Astrocyte of the spinal cord (primary cell): Measurements from ENCODE around the gene HSPG2.

Source experiments
- DNase-seq: peaks from one replicate; pipeline ENCODE4 v3.0.0; 2011; ENCODE audit warnings: low read depth, low spot score
- H3K4me3 ChIP-seq: 2 replicates; pipeline ENCODE4 v1.5.1; 2011; ENCODE audit warnings: low read depth, mild to moderate bottlenecking, low read length, moderate library complexity
- in situ Hi-C: cut with HindIII; loops from 2 replicates; pipeline ENCODE4 v1.10.0; 2017; ENCODE audit warnings: low sequenced_read_pairs
- TF ChIP-seq, protein P1 (sequence below): IDR thresholded peaks from 2 replicates; pipeline ENCODE4 v1.5.1; 2012; ENCODE audit warnings: low read depth, mild to moderate bottlenecking, low read length, inconsistent platforms

HSPG2 gene

DNA sequence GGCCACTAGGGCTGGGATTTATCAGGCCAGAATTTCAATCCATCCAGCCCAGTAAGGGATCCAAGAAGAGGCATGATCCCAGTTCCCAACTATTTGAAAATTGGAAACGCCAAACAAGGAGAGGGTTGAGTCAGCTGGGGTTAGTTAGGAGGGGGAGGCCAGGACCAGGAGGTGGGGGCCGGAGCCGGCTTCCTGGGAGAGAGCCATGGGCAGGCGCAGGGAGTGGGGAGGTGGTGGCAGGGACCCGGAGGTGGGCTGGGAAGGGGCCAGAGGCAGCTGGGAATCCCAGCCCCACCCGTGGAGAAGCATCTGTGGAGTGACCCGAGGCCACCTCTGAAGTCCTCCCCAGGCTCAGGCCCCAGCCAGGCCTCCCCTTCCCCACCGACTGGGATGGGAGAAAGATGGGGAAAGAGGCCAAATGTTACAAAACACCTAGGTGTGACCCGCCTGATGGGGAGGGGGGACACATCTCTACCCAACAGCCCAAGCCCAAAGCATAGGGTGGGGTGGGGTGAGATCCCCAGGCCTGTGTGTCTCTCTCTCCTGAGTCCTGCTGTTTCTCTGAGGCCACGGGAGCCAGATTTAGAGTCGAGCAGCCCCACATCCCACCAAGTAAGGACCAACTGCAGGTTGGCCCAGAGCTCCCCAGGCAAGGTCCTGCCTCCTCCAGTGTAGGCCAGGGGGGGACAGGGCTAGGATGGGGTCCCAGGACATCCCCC lies 10.1 kb downstream of the HSPG2 start:
- H3K4me3 ChIP-seq, result no peak overlapping the region
- in situ Hi-C loops, result no loop called here
- DNase-seq, result no peak
- TF ChIP-seq, protein P1, sequence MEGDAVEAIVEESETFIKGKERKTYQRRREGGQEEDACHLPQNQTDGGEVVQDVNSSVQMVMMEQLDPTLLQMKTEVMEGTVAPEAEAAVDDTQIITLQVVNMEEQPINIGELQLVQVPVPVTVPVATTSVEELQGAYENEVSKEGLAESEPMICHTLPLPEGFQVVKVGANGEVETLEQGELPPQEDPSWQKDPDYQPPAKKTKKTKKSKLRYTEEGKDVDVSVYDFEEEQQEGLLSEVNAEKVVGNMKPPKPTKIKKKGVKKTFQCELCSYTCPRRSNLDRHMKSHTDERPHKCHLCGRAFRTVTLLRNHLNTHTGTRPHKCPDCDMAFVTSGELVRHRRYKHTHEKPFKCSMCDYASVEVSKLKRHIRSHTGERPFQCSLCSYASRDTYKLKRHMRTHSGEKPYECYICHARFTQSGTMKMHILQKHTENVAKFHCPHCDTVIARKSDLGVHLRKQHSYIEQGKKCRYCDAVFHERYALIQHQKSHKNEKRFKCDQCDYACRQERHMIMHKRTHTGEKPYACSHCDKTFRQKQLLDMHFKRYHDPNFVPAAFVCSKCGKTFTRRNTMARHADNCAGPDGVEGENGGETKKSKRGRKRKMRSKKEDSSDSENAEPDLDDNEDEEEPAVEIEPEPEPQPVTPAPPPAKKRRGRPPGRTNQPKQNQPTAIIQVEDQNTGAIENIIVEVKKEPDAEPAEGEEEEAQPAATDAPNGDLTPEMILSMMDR, result no peak

DNA sequence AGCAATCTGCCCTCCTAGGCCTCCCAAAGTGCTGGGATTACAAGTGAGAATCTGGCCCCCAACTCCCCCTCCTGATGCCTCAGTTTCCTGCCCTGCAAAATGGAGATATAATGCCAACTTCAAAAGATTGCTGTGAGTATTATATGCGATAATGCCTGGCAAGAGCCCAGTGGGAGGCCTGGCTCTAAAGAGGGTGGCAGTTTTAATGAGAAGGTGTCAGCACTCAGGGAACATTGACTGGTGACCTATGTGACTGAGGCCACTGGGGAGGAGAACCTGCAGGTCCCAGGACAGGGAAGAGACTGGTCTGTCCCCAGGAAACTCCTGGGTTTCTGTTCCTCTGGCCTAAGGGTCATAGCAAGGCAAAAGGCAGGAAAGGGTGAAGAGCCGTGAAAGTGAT lies 11.0 kb downstream of the HSPG2 start:
- no peak overlapping the region for H3K4me3 ChIP-seq
- DNase-seq, result no peak
- TF ChIP-seq, protein P1, result no peak
- in situ Hi-C loops, result no loop called here

DNA sequence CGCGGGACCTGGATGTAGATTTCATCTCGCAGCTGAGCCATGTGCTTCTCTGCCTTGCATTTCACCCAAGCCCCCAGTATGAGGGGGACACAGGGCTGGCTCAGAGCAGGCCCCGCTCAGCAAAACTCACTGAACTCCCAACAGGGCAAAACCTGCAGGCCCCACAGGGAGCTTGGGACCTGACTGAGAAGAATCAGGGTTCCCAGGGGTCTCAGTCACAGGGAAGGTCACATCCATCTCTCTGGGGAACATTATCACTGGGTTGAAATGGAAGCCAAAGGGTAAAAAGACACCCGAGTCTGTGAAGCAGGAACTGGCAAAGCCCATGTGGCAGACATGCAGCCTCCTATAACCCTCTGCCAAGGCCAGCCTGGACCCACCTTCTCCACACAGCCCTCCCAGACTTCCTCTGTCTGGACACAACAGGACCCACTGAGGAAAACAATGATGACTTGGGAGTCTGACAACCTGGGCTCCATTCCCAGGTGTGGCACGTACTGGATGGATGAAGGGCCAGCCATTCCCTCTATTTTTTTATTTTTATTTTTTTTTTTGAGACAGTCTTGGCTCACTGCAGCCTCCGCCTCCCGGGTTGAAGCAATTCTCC lies 11.7 kb downstream of the HSPG2 start:
- in situ Hi-C loops, result no loop called here
- H3K4me3 ChIP-seq, result no peak overlapping the region
- TF ChIP-seq, protein P1, result no peak

DNA sequence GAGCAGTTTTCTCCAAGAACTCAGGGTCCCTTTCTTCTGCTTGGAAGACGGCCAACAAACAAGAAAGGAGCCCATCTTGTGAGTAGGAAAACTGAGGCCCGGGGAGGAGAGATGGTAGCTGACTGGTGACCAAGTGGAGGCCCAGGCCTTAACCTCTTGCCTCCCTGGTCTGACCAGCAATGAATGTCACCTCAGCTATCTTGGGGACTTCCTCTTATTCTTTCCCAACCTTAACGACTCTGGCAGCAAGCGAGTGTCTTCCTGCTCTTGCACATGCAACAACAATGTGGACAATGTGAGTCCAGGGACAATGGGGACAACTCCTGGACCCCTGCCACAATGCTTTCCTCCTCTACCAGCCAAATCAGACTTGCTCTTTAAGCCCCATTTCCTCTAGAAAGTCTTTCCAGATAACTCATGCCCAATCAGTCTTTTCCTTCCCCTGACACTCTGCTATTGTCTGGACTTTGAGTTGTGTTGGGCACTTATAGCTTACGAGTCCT lies 12.6 kb downstream of the HSPG2 start:
- TF ChIP-seq, protein P1, result no peak
- no peak overlapping the region for H3K4me3 ChIP-seq
- no peak for DNase-seq
- in situ Hi-C loops, result no loop called here

More for the DNA sequence above, 11.7 kb downstream of the HSPG2 start:
- no peak for DNase-seq

DNA sequence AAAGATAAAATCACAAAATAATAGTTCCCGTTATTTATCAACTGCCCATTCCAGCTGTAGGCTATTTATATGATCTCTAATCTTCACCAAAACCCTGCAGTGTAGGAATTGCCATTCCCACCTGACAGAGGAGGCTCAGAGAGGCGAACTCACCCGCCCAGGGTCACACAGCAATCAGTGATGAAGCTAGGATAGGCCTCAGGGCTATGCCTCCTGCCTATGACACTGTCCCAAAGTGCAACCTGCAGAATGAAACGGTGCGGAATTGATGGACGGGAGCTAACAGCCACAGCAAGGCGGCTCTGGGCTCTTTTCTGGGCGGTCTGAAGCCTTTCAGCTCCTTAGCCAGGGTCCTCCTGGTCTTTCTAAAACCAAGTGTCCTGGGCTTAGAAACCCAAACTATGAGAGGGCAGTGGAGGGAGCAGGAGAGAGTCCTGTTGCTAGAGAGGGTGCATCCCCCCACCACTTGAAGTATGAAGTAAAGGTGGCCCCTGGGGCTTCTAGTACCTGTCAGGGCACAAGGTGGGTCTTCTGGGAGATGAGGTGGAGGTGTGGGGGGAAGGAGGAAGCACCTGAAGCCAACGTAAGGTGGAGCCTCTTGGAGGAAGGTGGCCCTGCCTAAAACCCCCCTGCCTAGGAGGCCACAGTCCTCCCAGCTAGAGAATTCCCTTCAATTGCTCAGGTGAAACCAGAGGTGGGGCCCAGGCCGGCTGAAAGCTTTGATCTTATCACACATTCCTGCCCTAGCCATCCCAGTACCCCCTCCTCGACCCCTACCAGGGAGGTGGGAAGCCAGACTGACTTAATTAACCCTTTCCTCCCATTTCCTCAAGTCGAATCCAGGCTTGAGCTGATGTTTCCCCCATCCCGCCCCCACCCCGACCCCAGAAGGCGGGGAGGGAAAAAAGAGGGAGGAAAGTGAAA lies 14.8 kb downstream of the HSPG2 start:
- TF ChIP-seq, protein P1, result no peak
- H3K4me3 ChIP-seq, result no peak overlapping the region
- in situ Hi-C loops, result no loop called here
- DNase-seq, result no peak

DNA sequence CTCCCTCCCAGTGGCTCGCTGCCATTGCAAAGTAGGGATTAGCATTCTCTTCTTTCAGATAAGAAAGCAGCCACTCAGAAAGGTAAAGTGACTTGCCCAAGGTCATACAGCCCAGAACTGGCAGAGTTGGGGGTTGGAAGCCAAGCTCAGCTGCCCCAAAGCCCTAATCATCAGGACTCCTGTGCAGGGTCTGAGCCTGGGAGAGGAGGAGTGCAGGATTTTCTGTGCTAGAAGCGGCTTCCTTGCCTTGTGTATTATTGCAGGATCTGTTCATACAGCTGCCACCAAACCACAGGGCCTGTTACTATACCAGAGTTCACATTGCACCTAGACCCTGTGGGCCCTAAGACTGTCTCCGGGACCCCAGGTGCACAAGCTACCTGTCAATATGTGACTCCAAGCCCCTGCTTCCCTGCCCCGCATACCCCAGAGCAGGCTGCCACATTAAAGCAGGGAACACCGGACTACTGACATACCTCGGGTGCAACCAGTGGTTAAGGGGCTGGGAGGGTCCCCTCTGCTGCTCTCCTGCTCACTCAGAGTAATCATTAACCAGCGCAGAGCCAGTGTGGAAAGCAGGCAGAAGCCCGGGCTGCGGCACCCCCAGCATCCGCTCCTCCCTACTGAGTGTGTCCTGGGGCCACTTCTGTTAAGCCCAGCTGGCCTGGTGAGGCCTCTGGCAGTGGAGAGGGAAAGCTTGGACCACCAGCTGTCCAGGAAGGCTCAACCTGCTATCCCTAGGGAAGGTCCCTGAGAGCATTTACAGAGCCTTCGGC lies 15.8 kb downstream of the HSPG2 start:
- in situ Hi-C loops, result no loop called here
- DNase-seq, result no peak
- no peak overlapping the region for H3K4me3 ChIP-seq
- TF ChIP-seq, protein P1, result no peak
